HG02938 (cell line): ENCODE measurements around the gene RCOR3.
"Not testable (repeated sequence)": the region's sequence is repeated elsewhere in the genome, so short reads cannot be mapped to it uniquely, and the experiment has no call there.

ENCODE experiments used
- ATAC-seq: cut with Tn5 transposase; IDR thresholded peaks from one replicate; pipeline ENCODE4 v1.9.1; 2021; ENCODE audit warnings: mild to moderate bottlenecking, moderate library complexity; ENCODE audit not compliant: unreplicated experiment

Gene RCOR3

GRCh38 chr1:211337430-211338223 is 78.5 kb downstream of the RCOR3 start:
- ATAC-seq: no peak

- ATAC-seq: no peak
Measured at GRCh38 chr1:211338224-211338620, 79.1 kb downstream of the RCOR3 start.

- ATAC-seq: no peak
Measured at GRCh38 chr1:211339631-211340041, 80.5 kb downstream of the RCOR3 start.

GRCh38 chr1:211340622-211341507 is 81.7 kb downstream of the RCOR3 start:
- no peak for ATAC-seq

- no peak for ATAC-seq
Measured at GRCh38 chr1:211341999-211342398, 82.8 kb downstream of the RCOR3 start.

- ATAC-seq: no peak
Measured at GRCh38 chr1:211343607-211344006, 84.4 kb downstream of the RCOR3 start.

- no peak for ATAC-seq
Measured at GRCh38 chr1:211344152-211344618, 85.0 kb downstream of the RCOR3 start.

- no peak for ATAC-seq
Measured at GRCh38 chr1:211345719-211346118, 86.6 kb downstream of the RCOR3 start.

- no peak for ATAC-seq
Measured at GRCh38 chr1:211347077-211347844, 88.1 kb downstream of the RCOR3 start.

- no peak for ATAC-seq
Measured at GRCh38 chr1:211348547-211348946, 89.4 kb downstream of the RCOR3 start.

- ATAC-seq: no peak
Measured at GRCh38 chr1:211349741-211350140, 90.6 kb downstream of the RCOR3 start.

- not testable (repeated sequence) for ATAC-seq
Measured at GRCh38 chr1:211352055-211352454, 92.9 kb downstream of the RCOR3 start.

GRCh38 chr1:211352465-211352864 is 93.3 kb downstream of the RCOR3 start:
- no peak for ATAC-seq

GRCh38 chr1:211352985-211353515 is 93.9 kb downstream of the RCOR3 start:
- ATAC-seq: peak; percentile 92

- ATAC-seq: no peak
Measured at GRCh38 chr1:211353562-211354212, 94.5 kb downstream of the RCOR3 start.

- no peak for ATAC-seq
Measured at GRCh38 chr1:211355873-211356272, 96.7 kb downstream of the RCOR3 start.

- ATAC-seq: no peak
Measured at GRCh38 chr1:211356723-211357407, 97.7 kb downstream of the RCOR3 start.

GRCh38 chr1:211358685-211359084 is 99.5 kb downstream of the RCOR3 start:
- ATAC-seq: no peak

GRCh38 chr1:211359876-211360275 is 100.7 kb downstream of the RCOR3 start:
- ATAC-seq: no peak

GRCh38 chr1:211361202-211361601 is 102.0 kb downstream of the RCOR3 start:
- ATAC-seq: no peak
